Spleen (tissue), 7 donors: ENCODE results near the gene RFNG.

ENCODE experiments used
- POLR2A ChIP-seq, 3 donors: fragments of 450-650 bp; IDR thresholded peaks; one replicate each; pipeline ENCODE4 v1.5.1; 2017; ENCODE audit warnings: antibody characterized with exemption in 3 of 3, mild to moderate bottlenecking in 1 of 3
- TF ChIP-seq, protein P1 (sequence below), 11 experiments: fragments of 200-600 bp in 7 of 11; fragments of 450-650 bp in 4 of 11; sonication (generic) in 4 of 11; IDR thresholded peaks in 8 of 11; conservative IDR thresholded peaks in 3 of 11; 1 replicate in 7 of 11; 2 replicates in 4 of 11; pipeline versions ENCODE4 v1.4.0 to v1.8.0; 2016 to 2021; ENCODE audit warnings: antibody characterized with exemption in 11 of 11, inconsistent platforms in 4 of 11, mild to moderate bottlenecking in 1 of 11
- donor health status: DM: no; HTN: no; CAD: no; lungs with moderate emphysema.
- donor health status: DM: no; HTN: no; CAD: no.
- donor health status: DM: no; HTN: no; CAD: no.

DNA sequence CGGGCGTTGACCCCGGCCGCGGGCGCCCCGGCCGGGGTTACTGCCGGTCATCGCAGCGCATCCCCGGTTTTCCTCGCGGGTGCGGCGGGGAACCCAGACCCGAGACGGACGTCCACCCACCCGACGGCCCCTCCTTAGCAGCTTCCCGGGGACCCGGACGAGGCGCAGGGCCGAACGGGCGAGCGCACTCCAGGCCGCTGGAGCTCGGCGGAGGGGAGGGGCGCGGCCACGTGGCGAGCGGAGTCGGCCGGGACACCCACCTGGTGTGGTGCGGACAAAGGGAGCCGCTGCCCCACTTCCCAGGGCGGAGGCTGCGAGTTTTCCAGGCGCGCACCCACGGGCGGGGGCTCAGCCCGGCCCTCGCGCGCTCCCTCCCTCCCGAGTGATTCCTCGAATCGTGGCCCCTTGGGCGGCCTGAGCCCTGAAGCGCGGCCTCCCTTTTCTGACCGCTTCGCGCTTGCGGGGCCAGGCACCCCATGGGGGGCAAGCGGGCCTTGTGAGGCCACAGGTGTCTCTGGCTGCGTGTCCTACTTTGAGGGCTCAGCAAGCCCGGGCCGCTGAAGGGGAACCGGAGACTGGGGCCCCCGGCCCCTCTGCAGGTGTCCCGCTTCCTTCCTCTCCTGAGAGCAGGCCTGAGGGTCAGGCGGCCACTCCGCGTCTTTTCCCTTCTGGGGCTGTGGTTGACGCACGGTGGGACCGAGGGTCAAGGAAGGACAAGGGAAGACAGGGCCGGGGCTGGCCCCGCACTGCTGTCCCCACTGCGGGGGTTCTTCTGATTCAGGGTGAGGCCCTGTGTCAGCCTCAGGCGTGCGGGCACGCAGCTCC lies 47.5 kb upstream of the RFNG start:
- TF ChIP-seq, protein P1, sequence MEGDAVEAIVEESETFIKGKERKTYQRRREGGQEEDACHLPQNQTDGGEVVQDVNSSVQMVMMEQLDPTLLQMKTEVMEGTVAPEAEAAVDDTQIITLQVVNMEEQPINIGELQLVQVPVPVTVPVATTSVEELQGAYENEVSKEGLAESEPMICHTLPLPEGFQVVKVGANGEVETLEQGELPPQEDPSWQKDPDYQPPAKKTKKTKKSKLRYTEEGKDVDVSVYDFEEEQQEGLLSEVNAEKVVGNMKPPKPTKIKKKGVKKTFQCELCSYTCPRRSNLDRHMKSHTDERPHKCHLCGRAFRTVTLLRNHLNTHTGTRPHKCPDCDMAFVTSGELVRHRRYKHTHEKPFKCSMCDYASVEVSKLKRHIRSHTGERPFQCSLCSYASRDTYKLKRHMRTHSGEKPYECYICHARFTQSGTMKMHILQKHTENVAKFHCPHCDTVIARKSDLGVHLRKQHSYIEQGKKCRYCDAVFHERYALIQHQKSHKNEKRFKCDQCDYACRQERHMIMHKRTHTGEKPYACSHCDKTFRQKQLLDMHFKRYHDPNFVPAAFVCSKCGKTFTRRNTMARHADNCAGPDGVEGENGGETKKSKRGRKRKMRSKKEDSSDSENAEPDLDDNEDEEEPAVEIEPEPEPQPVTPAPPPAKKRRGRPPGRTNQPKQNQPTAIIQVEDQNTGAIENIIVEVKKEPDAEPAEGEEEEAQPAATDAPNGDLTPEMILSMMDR (IDR thresholded peaks at IDR 0.05 in 8 of 11, conservative IDR thresholded peaks at IDR 0.05 in 3 of 11), result no peak
- no peak for TF ChIP-seq POLR2A (IDR thresholded peaks at IDR 0.05)
